ENCODE results near the gene HYAL4. TPM values are rescaled to one million over a fixed set of nuclear protein-coding genes. Genes with fewer than 3 reads are reported as not detected.

HYAL4 gene
- total RNA-seq, 2 experiments from 2014 or later = not detected

DNA sequence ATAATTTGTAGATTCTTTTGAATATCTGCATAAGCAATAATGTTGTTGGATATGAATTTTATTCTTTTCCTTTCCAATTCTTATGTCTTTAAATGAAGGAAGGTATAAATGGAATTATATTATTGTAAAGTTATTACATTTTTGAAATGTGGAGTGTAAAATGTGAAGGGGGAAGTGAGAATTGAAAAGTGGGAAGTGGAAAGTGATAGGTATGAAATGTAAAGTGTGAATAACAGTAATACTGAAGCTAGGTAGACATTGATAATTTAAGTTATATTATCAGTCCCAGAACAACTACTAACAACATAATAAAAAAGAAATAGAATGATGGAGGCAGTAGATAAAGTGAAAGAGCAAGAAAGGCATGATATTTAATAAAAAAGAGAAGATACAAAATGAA is 39.7 kb upstream of the HYAL4 start:
- TF ChIP-seq, protein P1, sequence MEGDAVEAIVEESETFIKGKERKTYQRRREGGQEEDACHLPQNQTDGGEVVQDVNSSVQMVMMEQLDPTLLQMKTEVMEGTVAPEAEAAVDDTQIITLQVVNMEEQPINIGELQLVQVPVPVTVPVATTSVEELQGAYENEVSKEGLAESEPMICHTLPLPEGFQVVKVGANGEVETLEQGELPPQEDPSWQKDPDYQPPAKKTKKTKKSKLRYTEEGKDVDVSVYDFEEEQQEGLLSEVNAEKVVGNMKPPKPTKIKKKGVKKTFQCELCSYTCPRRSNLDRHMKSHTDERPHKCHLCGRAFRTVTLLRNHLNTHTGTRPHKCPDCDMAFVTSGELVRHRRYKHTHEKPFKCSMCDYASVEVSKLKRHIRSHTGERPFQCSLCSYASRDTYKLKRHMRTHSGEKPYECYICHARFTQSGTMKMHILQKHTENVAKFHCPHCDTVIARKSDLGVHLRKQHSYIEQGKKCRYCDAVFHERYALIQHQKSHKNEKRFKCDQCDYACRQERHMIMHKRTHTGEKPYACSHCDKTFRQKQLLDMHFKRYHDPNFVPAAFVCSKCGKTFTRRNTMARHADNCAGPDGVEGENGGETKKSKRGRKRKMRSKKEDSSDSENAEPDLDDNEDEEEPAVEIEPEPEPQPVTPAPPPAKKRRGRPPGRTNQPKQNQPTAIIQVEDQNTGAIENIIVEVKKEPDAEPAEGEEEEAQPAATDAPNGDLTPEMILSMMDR (conservative IDR thresholded peaks at IDR 0.05; ENCODE audit: low read length) = no peak
- no peak for TF ChIP-seq EZH2phosphoT487 (IDR thresholded peaks at IDR 0.05; ENCODE audit: borderline replicate concordance, low read depth, low read length)
- Histone ChIP-seq H4K20me1 (ENCODE audit: insufficient read depth, low read length) (no peaks in the 10 kb centered on the region), H3K9me2 (ENCODE audit: insufficient read depth, low read length) (no peaks in the 10 kb centered on the region), H3K27ac (ENCODE audit: low read depth, low read length, poor library complexity, severe bottlenecking) (no peak overlapping the region), H3K36me3 (ENCODE audit: insufficient read depth, low read length) (no peaks in the 10 kb centered on the region), H2AFZ (ENCODE audit: low read length) (no peak overlapping the region), H3K4me2 (ENCODE audit: low read length) (no peak overlapping the region), H3K4me1 (ENCODE audit: insufficient read depth, low read length, poor library complexity, severe bottlenecking) (no peaks in the 10 kb centered on the region), H3K9me3 (ENCODE audit: low read length) (no peaks in the 10 kb centered on the region), H3K79me2 (ENCODE audit: insufficient read depth, low read depth, low read length) (no peaks in the 10 kb centered on the region), H3K4me3 (ENCODE audit: low read depth, low read length, poor library complexity, severe bottlenecking) (no peak overlapping the region)
- ChIA-PET CTCF (ENCODE audit: unreplicated experiment) (no interaction called here), POLR2A (no interaction called here)
- no peak for DNase-seq (ENCODE audit: low spot score)
- intact Hi-C loops (cut with micrococcal nuclease; ENCODE audit: unreplicated experiment) = no loop called here
- BruUV-seq (replicated peaks) = no TSS peak

DNA sequence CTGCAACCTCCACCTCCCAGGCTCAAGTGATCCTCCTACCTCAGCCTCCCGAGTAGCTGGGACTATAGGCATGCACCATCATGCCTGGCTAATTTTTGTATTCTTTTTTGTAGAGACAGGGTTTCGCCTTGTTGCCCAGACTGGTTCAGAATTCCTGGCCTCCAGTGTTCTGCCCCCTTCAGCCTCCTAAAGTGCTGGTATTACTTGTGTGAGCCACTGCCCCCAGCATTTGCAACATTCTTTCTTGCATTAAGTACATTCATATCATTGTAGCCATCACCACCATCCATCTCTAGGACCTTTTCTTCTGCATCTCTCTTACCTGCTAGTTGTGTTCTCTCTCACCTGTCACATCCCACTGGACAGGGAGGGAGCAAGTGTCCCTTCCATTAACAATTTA is 35.5 kb upstream of the HYAL4 start:
- H3K4me2 ChIP-seq (ENCODE audit: low read length) = no peak overlapping the region
- no TSS peak for BruUV-seq (replicated peaks)
- no peaks in the 10 kb centered on the region for H3K36me3 ChIP-seq (ENCODE audit: insufficient read depth, low read length)
- H3K9me2 ChIP-seq (ENCODE audit: insufficient read depth, low read length) = no peaks in the 10 kb centered on the region
- H3K27ac ChIP-seq (ENCODE audit: low read depth, low read length, poor library complexity, severe bottlenecking) = no peak overlapping the region
- intact Hi-C loops (cut with micrococcal nuclease; ENCODE audit: unreplicated experiment) = no loop called here
- TF ChIP-seq, protein P1 (conservative IDR thresholded peaks at IDR 0.05; ENCODE audit: low read length) = no peak
- TF ChIP-seq EZH2phosphoT487 (IDR thresholded peaks at IDR 0.05; ENCODE audit: borderline replicate concordance, low read depth, low read length) = no peak
- H2AFZ ChIP-seq (ENCODE audit: low read length) = no peak overlapping the region
- H3K79me2 ChIP-seq (ENCODE audit: insufficient read depth, low read depth, low read length) = no peaks in the 10 kb centered on the region
- H3K4me1 ChIP-seq (ENCODE audit: insufficient read depth, low read length, poor library complexity, severe bottlenecking) = no peaks in the 10 kb centered on the region
- ChIA-PET CTCF (ENCODE audit: unreplicated experiment) (no interaction called here), POLR2A (no interaction called here)
- no peaks in the 10 kb centered on the region for H4K20me1 ChIP-seq (ENCODE audit: insufficient read depth, low read length)
- no peak for DNase-seq (ENCODE audit: low spot score)
- no peak overlapping the region for H3K4me3 ChIP-seq (ENCODE audit: low read depth, low read length, poor library complexity, severe bottlenecking)
- no peaks in the 10 kb centered on the region for H3K9me3 ChIP-seq (ENCODE audit: low read length)

GRCh38 chr7:123811056-123811455 is 33.9 kb upstream of the HYAL4 start:
- no TSS peak for BruUV-seq (replicated peaks)
- Histone ChIP-seq H3K4me1 (ENCODE audit: insufficient read depth, low read length, poor library complexity, severe bottlenecking) (no peaks in the 10 kb centered on the region), H3K36me3 (ENCODE audit: insufficient read depth, low read length) (no peaks in the 10 kb centered on the region), H3K4me3 (ENCODE audit: low read depth, low read length, poor library complexity, severe bottlenecking) (no peak overlapping the region), H4K20me1 (ENCODE audit: insufficient read depth, low read length) (no peaks in the 10 kb centered on the region), H3K9me3 (ENCODE audit: low read length) (no peaks in the 10 kb centered on the region), H2AFZ (ENCODE audit: low read length) (no peak overlapping the region), H3K4me2 (ENCODE audit: low read length) (no peak overlapping the region), H3K9me2 (ENCODE audit: insufficient read depth, low read length) (no peaks in the 10 kb centered on the region), H3K27ac (ENCODE audit: low read depth, low read length, poor library complexity, severe bottlenecking) (no peak overlapping the region), H3K79me2 (ENCODE audit: insufficient read depth, low read depth, low read length) (no peaks in the 10 kb centered on the region)
- ChIA-PET POLR2A (no interaction called here), CTCF (ENCODE audit: unreplicated experiment) (no interaction called here)
- no peak for DNase-seq (ENCODE audit: low spot score)
- intact Hi-C loops (cut with micrococcal nuclease; ENCODE audit: unreplicated experiment) = no loop called here
- TF ChIP-seq EZH2phosphoT487 (IDR thresholded peaks at IDR 0.05; ENCODE audit: borderline replicate concordance, low read depth, low read length) = no peak
- TF ChIP-seq, protein P1 (conservative IDR thresholded peaks at IDR 0.05; ENCODE audit: low read length) = no peak
